ENCODE results near the gene GPR142.

GPR142 gene

GRCh38 chr17:74362069-74362405 lies 5.3 kb upstream of the GPR142 start:
- Histone ChIP-seq H3K27ac (ENCODE audit: low read length, poor library complexity, severe bottlenecking) (no peak overlapping the region), H3K4me2 (ENCODE audit: low read length, poor library complexity, severe bottlenecking) (no peak overlapping the region)
- no peak for DNase-seq

GRCh38 chr17:74362810-74363498 lies 4.4 kb upstream of the GPR142 start:
- DNase-seq, result no peak
- no peak overlapping the region for H2BK5ac ChIP-seq (ENCODE audit: low read depth, low read length, poor library complexity, severe bottlenecking)
- H3K23ac ChIP-seq (ENCODE audit: low read length in 2 of 2), result no peak overlapping the region
- H2BK12ac ChIP-seq (ENCODE audit: low read length in 2 of 2), result no peak overlapping the region
- H3K14ac ChIP-seq (ENCODE audit: low read length in 2 of 2), result no peak overlapping the region
- H3K27me3 ChIP-seq (ENCODE audit: control insufficient read depth in 1 of 2, insufficient read depth in 1 of 2, low read length in 2 of 2), result peaks cover 39 to 81% of the 10 kb centered on the region in 2 experiments
- H3K9me3 ChIP-seq (ENCODE audit: control insufficient read depth, low read length), result no peaks in the 10 kb centered on the region
- 82% methylated on average over 14 of the region's 14 CpGs for WGBS
- H3K79me1 ChIP-seq (replicated peaks; ENCODE audit: low read length, poor library complexity, severe bottlenecking), result no peaks in the 10 kb centered on the region
- H2AFZ ChIP-seq (ENCODE audit: low read depth, low read length), result no peak overlapping the region
- H4K8ac ChIP-seq (ENCODE audit: low read length), result no peak overlapping the region
- no peaks in the 10 kb centered on the region for H3K4me1 ChIP-seq (ENCODE audit: control insufficient read depth, insufficient read depth, low read depth, low read length)
- H3K4me3 ChIP-seq (ENCODE audit: insufficient read depth in 1 of 2, low read depth in 1 of 2, low read length in 2 of 2), result no peak overlapping the region
- no peaks in the 10 kb centered on the region for H3K36me3 ChIP-seq (ENCODE audit: control insufficient read depth in 1 of 2, insufficient read depth in 2 of 2, low read depth in 1 of 2, low read length in 2 of 2)
- H2BK120ac ChIP-seq (ENCODE audit: low read depth, low read length), result no peak overlapping the region
- no peak overlapping the region for H2AK5ac ChIP-seq (ENCODE audit: low read length, severe bottlenecking)
- no peak overlapping the region for H3K9ac ChIP-seq (ENCODE audit: low read length)
- H3K27ac ChIP-seq (ENCODE audit: low read length, poor library complexity, severe bottlenecking), result no peak overlapping the region
- H2BK15ac ChIP-seq (ENCODE audit: low read depth, poor library complexity, severe bottlenecking), result no peak overlapping the region
- H3K18ac ChIP-seq (ENCODE audit: low read depth in 1 of 2, low read length in 2 of 2), result no peak overlapping the region
- H3K4ac ChIP-seq (ENCODE audit: low read depth in 1 of 2, low read length in 2 of 2), result no peak overlapping the region
- no peak overlapping the region for H4K91ac ChIP-seq (ENCODE audit: low read length)
- H3K4me2 ChIP-seq (ENCODE audit: low read length, poor library complexity, severe bottlenecking), result no peak overlapping the region

More at GRCh38 chr17:74362069-74362405, 5.3 kb upstream of the GPR142 start:
- no peak overlapping the region for H3K23ac ChIP-seq (ENCODE audit: low read length in 2 of 2)
- H2BK120ac ChIP-seq (ENCODE audit: low read depth, low read length), result no peak overlapping the region
- no peak overlapping the region for H3K18ac ChIP-seq (ENCODE audit: low read depth in 1 of 2, low read length in 2 of 2)
- no peak overlapping the region for H4K8ac ChIP-seq (ENCODE audit: low read length)
- no peak overlapping the region for H2BK12ac ChIP-seq (ENCODE audit: low read length in 2 of 2)
- no peak overlapping the region for H2AK5ac ChIP-seq (ENCODE audit: low read length, severe bottlenecking)
- H3K27me3 ChIP-seq (ENCODE audit: control insufficient read depth in 1 of 2, insufficient read depth in 1 of 2, low read length in 2 of 2), result peaks cover 33 to 81% of the 10 kb centered on the region in 2 experiments
- H3K4ac ChIP-seq (ENCODE audit: low read depth in 1 of 2, low read length in 2 of 2), result no peak overlapping the region
- H3K14ac ChIP-seq (ENCODE audit: low read length in 2 of 2), result no peak overlapping the region
- no peaks in the 10 kb centered on the region for H3K79me1 ChIP-seq (replicated peaks; ENCODE audit: low read length, poor library complexity, severe bottlenecking)
- no peak overlapping the region for H2BK5ac ChIP-seq (ENCODE audit: low read depth, low read length, poor library complexity, severe bottlenecking)
- no peaks in the 10 kb centered on the region for H3K36me3 ChIP-seq (ENCODE audit: control insufficient read depth in 1 of 2, insufficient read depth in 2 of 2, low read depth in 1 of 2, low read length in 2 of 2)
- H3K9me3 ChIP-seq (ENCODE audit: control insufficient read depth, low read length), result no peaks in the 10 kb centered on the region
- 49% methylated on average over 4 of the region's 9 CpGs for WGBS
- no peak overlapping the region for H2BK15ac ChIP-seq (ENCODE audit: low read depth, poor library complexity, severe bottlenecking)
- no peak overlapping the region for H3K9ac ChIP-seq (ENCODE audit: low read length)
- no peaks in the 10 kb centered on the region for H3K4me1 ChIP-seq (ENCODE audit: control insufficient read depth, insufficient read depth, low read depth, low read length)
- H2AFZ ChIP-seq (ENCODE audit: low read depth, low read length), result no peak overlapping the region
- H3K4me3 ChIP-seq (ENCODE audit: insufficient read depth in 1 of 2, low read depth in 1 of 2, low read length in 2 of 2), result no peak overlapping the region
- H4K91ac ChIP-seq (ENCODE audit: low read length), result no peak overlapping the region

GRCh38 chr17:74368341-74369081 lies 1.2 kb downstream of the GPR142 start:
- H3K4me1 ChIP-seq (ENCODE audit: control insufficient read depth, insufficient read depth, low read depth, low read length), result peaks cover 4% of the 10 kb centered on the region
- H2AFZ ChIP-seq (ENCODE audit: low read depth, low read length), result no peak overlapping the region
- WGBS, result 62% methylated on average over 14 of the region's 14 CpGs
- peak; percentile 50 for DNase-seq
- H3K27me3 ChIP-seq (ENCODE audit: control insufficient read depth in 1 of 2, insufficient read depth in 1 of 2, low read length in 2 of 2), result peaks cover 22 to 70% of the 10 kb centered on the region in 2 experiments
- no peak overlapping the region for H3K4me2 ChIP-seq (ENCODE audit: low read length, poor library complexity, severe bottlenecking)
- no peak overlapping the region for H3K18ac ChIP-seq (ENCODE audit: low read depth in 1 of 2, low read length in 2 of 2)
- no peak overlapping the region for H3K4me3 ChIP-seq (ENCODE audit: insufficient read depth in 1 of 2, low read depth in 1 of 2, low read length in 2 of 2)
- no peaks in the 10 kb centered on the region for H3K36me3 ChIP-seq (ENCODE audit: control insufficient read depth in 1 of 2, insufficient read depth in 2 of 2, low read depth in 1 of 2, low read length in 2 of 2)
- H3K9me3 ChIP-seq (ENCODE audit: control insufficient read depth, low read length), result no peaks in the 10 kb centered on the region
- H2BK120ac ChIP-seq (ENCODE audit: low read depth, low read length), result no peak overlapping the region
- no peak overlapping the region for H3K4ac ChIP-seq (ENCODE audit: low read depth in 1 of 2, low read length in 2 of 2)
- no peak overlapping the region for H2AK5ac ChIP-seq (ENCODE audit: low read length, severe bottlenecking)
- H2BK12ac ChIP-seq (ENCODE audit: low read length in 2 of 2), result no peak overlapping the region
- no peak overlapping the region for H4K91ac ChIP-seq (ENCODE audit: low read length)
- no peaks in the 10 kb centered on the region for H3K79me1 ChIP-seq (replicated peaks; ENCODE audit: low read length, poor library complexity, severe bottlenecking)
- no peak overlapping the region for H2BK5ac ChIP-seq (ENCODE audit: low read depth, low read length, poor library complexity, severe bottlenecking)
- H3K23ac ChIP-seq (ENCODE audit: low read length in 2 of 2), result no peak overlapping the region
- H3K27ac ChIP-seq (ENCODE audit: low read length, poor library complexity, severe bottlenecking), result no peak overlapping the region
- no peak overlapping the region for H3K14ac ChIP-seq (ENCODE audit: low read length in 2 of 2)
- no peak overlapping the region for H2BK15ac ChIP-seq (ENCODE audit: low read depth, poor library complexity, severe bottlenecking)
- no peak overlapping the region for H3K9ac ChIP-seq (ENCODE audit: low read length)
- no peak overlapping the region for H4K8ac ChIP-seq (ENCODE audit: low read length)

GRCh38 chr17:74369221-74369620 lies 1.9 kb downstream of the GPR142 start:
- H3K4me1 ChIP-seq (ENCODE audit: control insufficient read depth, insufficient read depth, low read depth, low read length), result peaks cover 4% of the 10 kb centered on the region
- H3K9me3 ChIP-seq (ENCODE audit: control insufficient read depth, low read length), result no peaks in the 10 kb centered on the region
- H4K91ac ChIP-seq (ENCODE audit: low read length), result no peak overlapping the region
- no peak overlapping the region for H3K18ac ChIP-seq (ENCODE audit: low read depth in 1 of 2, low read length in 2 of 2)
- H2BK15ac ChIP-seq (ENCODE audit: low read depth, poor library complexity, severe bottlenecking), result no peak overlapping the region
- H3K4me2 ChIP-seq (ENCODE audit: low read length, poor library complexity, severe bottlenecking), result no peak overlapping the region
- 45% methylated on average over 8 of the region's 10 CpGs for WGBS
- H3K27me3 ChIP-seq (ENCODE audit: control insufficient read depth in 1 of 2, insufficient read depth in 1 of 2, low read length in 2 of 2), result peaks cover 29 to 72% of the 10 kb centered on the region in 2 experiments
- no peak for DNase-seq
- H3K79me1 ChIP-seq (replicated peaks; ENCODE audit: low read length, poor library complexity, severe bottlenecking), result no peaks in the 10 kb centered on the region
- no peak overlapping the region for H3K4ac ChIP-seq (ENCODE audit: low read depth in 1 of 2, low read length in 2 of 2)
- H3K23ac ChIP-seq (ENCODE audit: low read length in 2 of 2), result no peak overlapping the region
- H3K27ac ChIP-seq (ENCODE audit: low read length, poor library complexity, severe bottlenecking), result no peak overlapping the region
- H2BK5ac ChIP-seq (ENCODE audit: low read depth, low read length, poor library complexity, severe bottlenecking), result no peak overlapping the region
- no peak overlapping the region for H3K9ac ChIP-seq (ENCODE audit: low read length)
- H2BK120ac ChIP-seq (ENCODE audit: low read depth, low read length), result no peak overlapping the region
- H3K4me3 ChIP-seq (ENCODE audit: insufficient read depth in 1 of 2, low read depth in 1 of 2, low read length in 2 of 2), result no peak overlapping the region
- H4K8ac ChIP-seq (ENCODE audit: low read length), result no peak overlapping the region
- no peaks in the 10 kb centered on the region for H3K36me3 ChIP-seq (ENCODE audit: control insufficient read depth in 1 of 2, insufficient read depth in 2 of 2, low read depth in 1 of 2, low read length in 2 of 2)
- H2BK12ac ChIP-seq (ENCODE audit: low read length in 2 of 2), result no peak overlapping the region
- no peak overlapping the region for H2AK5ac ChIP-seq (ENCODE audit: low read length, severe bottlenecking)
- H3K14ac ChIP-seq (ENCODE audit: low read length in 2 of 2), result no peak overlapping the region
- no peak overlapping the region for H2AFZ ChIP-seq (ENCODE audit: low read depth, low read length)

Measured in mesenchymal stem cell (in vitro differentiated cells and primary cell).